Urinary bladder (tissue), 2 donors: ENCODE data around the gene ERBB2. TPM values are rescaled to one million over a fixed set of nuclear protein-coding genes. Genes with fewer than 3 reads are reported as not detected.

Source experiments
- polyA plus RNA-seq: library from polyadenylated mRNA; stranded (reverse); fragments of 200-250 nt; gene quantifications from one replicate; pipeline ENCODE4 v1.2.3, GENCODE V29; 2013
- small RNA-seq: library from RNA; depleted of rRNA; stranded (forward); fragments of <200 nt; gene quantifications from one replicate; pipeline ENCODE3, GENCODE V24; 2014
- total RNA-seq: library from RNA; depleted of rRNA; stranded (reverse); fragments of >200 nt; gene quantifications from one replicate; pipeline ENCODE4 v1.2.3, GENCODE V29; 2014
- donor health status: healthy.

Gene ERBB2
- total and polyA plus RNA-seq, 2 donors, result 38.3 to 60.5 TPM

Small RNAs within 50 kb of the gene (small RNA-seq; reads per million reads assigned to genes)
- 0.59 reads per million, percentile 55 among the genes with 10 or more reads in this experiment for gene MIR4728

Other genes with a start within 250 kb of the ERBB2 start
- gene MED1, start 248.8 kb upstream of the ERBB2 start, total RNA-seq, result 27.4 TPM
- gene MED1, start 248.8 kb upstream of the ERBB2 start, polyA plus RNA-seq, result 17.1 TPM
- 42.3 TPM for gene CDK12, start 238.6 kb upstream of the ERBB2 start, total RNA-seq
- gene CDK12, start 238.6 kb upstream of the ERBB2 start, polyA plus RNA-seq, result 18.9 TPM
- not detected for gene NEUROD2, start 92.1 kb upstream of the ERBB2 start, total RNA-seq
- gene NEUROD2, start 92.1 kb upstream of the ERBB2 start, polyA plus RNA-seq, result not detected
- gene PPP1R1B, start 73.1 kb upstream of the ERBB2 start, total RNA-seq, result 5.1 TPM
- gene PPP1R1B, start 73.1 kb upstream of the ERBB2 start, polyA plus RNA-seq, result 17.1 TPM
- gene STARD3, start 62.9 kb upstream of the ERBB2 start, total RNA-seq, result 18.2 TPM
- 69.4 TPM for gene STARD3, start 62.9 kb upstream of the ERBB2 start, polyA plus RNA-seq
- 3.3 TPM for gene TCAP, start 34.7 kb upstream of the ERBB2 start, total RNA-seq
- 0.73 TPM for gene TCAP, start 34.7 kb upstream of the ERBB2 start, polyA plus RNA-seq
- gene PNMT, start 31.6 kb upstream of the ERBB2 start, total RNA-seq, result not detected
- 9.3 TPM for gene PNMT, start 31.6 kb upstream of the ERBB2 start, polyA plus RNA-seq
- 10.0 TPM for gene PGAP3, start 12.0 kb upstream of the ERBB2 start, total RNA-seq
- 19.1 TPM for gene PGAP3, start 12.0 kb upstream of the ERBB2 start, polyA plus RNA-seq
- 7.9 TPM for gene MIEN1, start 30.5 kb downstream of the ERBB2 start, total RNA-seq
- 60.5 TPM for gene MIEN1, start 30.5 kb downstream of the ERBB2 start, polyA plus RNA-seq
- gene GRB7, start 37.9 kb downstream of the ERBB2 start, total RNA-seq, result 2.9 TPM
- 2.7 TPM for gene GRB7, start 37.9 kb downstream of the ERBB2 start, polyA plus RNA-seq
- gene IKZF3, start 164.2 kb downstream of the ERBB2 start, total RNA-seq, result 1.2 TPM
- 0.58 TPM for gene IKZF3, start 164.2 kb downstream of the ERBB2 start, polyA plus RNA-seq
- not detected for gene ZPBP2, start 168.1 kb downstream of the ERBB2 start, total RNA-seq
- 0.06 TPM for gene ZPBP2, start 168.1 kb downstream of the ERBB2 start, polyA plus RNA-seq
- 14.2 TPM for gene GSDMB, start 218.6 kb downstream of the ERBB2 start, total RNA-seq
- 7.8 TPM for gene GSDMB, start 218.6 kb downstream of the ERBB2 start, polyA plus RNA-seq
- 59.8 TPM for gene ORMDL3, start 227.5 kb downstream of the ERBB2 start, total RNA-seq
- gene ORMDL3, start 227.5 kb downstream of the ERBB2 start, polyA plus RNA-seq, result 61.9 TPM
- not detected for gene LRRC3C, start 227.7 kb downstream of the ERBB2 start, total RNA-seq
- not detected for gene LRRC3C, start 227.7 kb downstream of the ERBB2 start, polyA plus RNA-seq